DOHH2 (cell line): ENCODE results near the gene GNGT2.

Experiments
- CTCF ChIP-seq: fragments of 200-600 bp; sonication (generic); IDR thresholded peaks from one replicate; pipeline ENCODE4 v1.5.1; 2014; ENCODE audit warnings: antibody characterized with exemption, mild to moderate bottlenecking, low read depth, low read length; ENCODE audit not compliant: poor library complexity, severe bottlenecking
- EZH2phosphoT487 ChIP-seq: fragments of 200-600 bp; sonication (generic); IDR thresholded peaks from 2 replicates; pipeline ENCODE4 v1.6.1; 2017; ENCODE audit warnings: borderline replicate concordance, mild to moderate bottlenecking, antibody characterized with exemption, low read length, moderate library complexity, mixed read lengths

- TF ChIP-seq CTCF = no peak
- TF ChIP-seq EZH2phosphoT487 = no peak
Observed at GRCh38 chr17:49241692-49242397, 31.5 kb upstream of the GNGT2 start.
